GM12878 (cell line): ENCODE data around the gene DDTL. TPM values are rescaled to one million over a fixed set of nuclear protein-coding genes. Genes with fewer than 3 reads are reported as not detected.

ENCODE experiments used
- ATAC-seq: fragments of 200-7000 bp; cut with Tn5 transposase; 3 replicates; pipeline ENCODE4 v1.9.1; 2020; ENCODE audit warnings: mild to moderate bottlenecking, moderate library complexity
- BruUV-seq: library from RNA; stranded (reverse); fragments of 400-500 nt; replicated peaks from 2 replicates; lab custom pipeline; 2021; lab: Mats Ljungman, UMichigan
- CTCF ChIA-PET: fragments of 300-600 bp; sonication (Branson Sonifier 250); formaldehyde crosslinking; extraction: SDS; loops from one replicate; lab custom pipeline; 2021; ENCODE audit warnings: inconsistent platforms; lab: Yijun Ruan, JAX
- POLR2A ChIA-PET: fragments of 350-600 bp; formaldehyde crosslinking; extraction: SDS; loops from one replicate; lab custom pipeline; 2021; ENCODE audit warnings: inconsistent platforms; lab: Charles Lee
- RAD21 ChIA-PET: fragments of 300-600 bp; sonication (Branson Sonifier 250); formaldehyde crosslinking; loops from one replicate; lab custom pipeline; 2023; ENCODE audit warnings: antibody characterized with exemption; ENCODE audit not compliant: unreplicated experiment; lab: Charles Lee
- SMC1A ChIA-PET: fragments of 300-600 bp; sonication (Branson Sonifier 250); formaldehyde crosslinking; loops from one replicate; lab custom pipeline; 2023; ENCODE audit not compliant: unreplicated experiment, uncharacterized antibody; lab: Charles Lee
- DNase-seq: peaks from one replicate; pipeline ENCODE4 v3.0.0-alpha.2; 2011; ENCODE audit warnings: low read depth, low spot score
- FAIRE-seq: peaks from 3 replicates; lab custom pipeline; 2011; peaks lifted over from hg19 to GRCh38; lab: Jason Lieb, UNC
- H2AFZ ChIP-seq: 2 replicates; pipeline ENCODE4 v1.6.0; 2011; ENCODE audit warnings: low read depth, low read length, control low read depth; ENCODE audit not compliant: control insufficient read depth
- H3K27ac ChIP-seq: 2 replicates; pipeline ENCODE4 v1.5.1; 2011; ENCODE audit warnings: control low read depth; ENCODE audit not compliant: control insufficient read depth, insufficient read depth
- H3K27me3 ChIP-seq, 2 experiments: replicated peaks in 1 of 2; 2 replicates each; pipeline versions ENCODE4 v1.6.0 to v1.6.1; 2011; ENCODE audit warnings: low read length in 1 of 2; ENCODE audit not compliant: control insufficient read depth in 2 of 2, insufficient read depth in 2 of 2
- H3K36me3 ChIP-seq, 2 experiments: 2 replicates each; pipeline ENCODE4 v1.5.1; 2011; ENCODE audit warnings: low read length in 1 of 2; ENCODE audit not compliant: control insufficient read depth in 2 of 2, insufficient read depth in 2 of 2
- H3K4me1 ChIP-seq: 2 replicates; pipeline ENCODE4 v1.6.1; 2011; ENCODE audit warnings: mild to moderate bottlenecking, low read length, moderate library complexity, mixed read lengths; ENCODE audit not compliant: control insufficient read depth, insufficient read depth
- H3K4me2 ChIP-seq: 2 replicates; pipeline ENCODE4 v1.6.0; 2011; ENCODE audit warnings: control low read depth; ENCODE audit not compliant: control insufficient read depth, insufficient read depth
- H3K4me3 ChIP-seq: fragments of 200-600 bp; sonication (generic); 2 replicates; pipeline ENCODE4 v1.5.1; 2016
- H3K79me2 ChIP-seq: 2 replicates; pipeline ENCODE4 v1.6.0; 2011; ENCODE audit warnings: low read length; ENCODE audit not compliant: control insufficient read depth, insufficient read depth
- H3K9ac ChIP-seq: 2 replicates; pipeline ENCODE4 v1.8.0; 2011; ENCODE audit warnings: low read length, control low read depth, mixed read lengths; ENCODE audit not compliant: control insufficient read depth, insufficient read depth
- H3K9me3 ChIP-seq: replicated peaks from 3 replicates; pipeline ENCODE4 v1.5.1; 2011; ENCODE audit warnings: mild to moderate bottlenecking, low read length; ENCODE audit not compliant: control insufficient read depth, insufficient read depth
- H4K20me1 ChIP-seq: 2 replicates; pipeline ENCODE4 v1.6.0; 2011; ENCODE audit not compliant: control insufficient read depth, insufficient read depth
- BCL11A ChIP-seq: IDR thresholded peaks from 2 replicates; pipeline ENCODE4 v1.6.1; 2011; ENCODE audit warnings: low read depth, low read length
- CBX5 ChIP-seq: sonication (generic); IDR thresholded peaks from 2 replicates; pipeline ENCODE4 v1.6.1; 2016; ENCODE audit warnings: low read depth, moderate library complexity, mild to moderate bottlenecking, inconsistent platforms
- POU2F2 ChIP-seq: IDR thresholded peaks from 3 replicates; pipeline ENCODE4 v1.6.1; 2011; ENCODE audit warnings: low read depth, mild to moderate bottlenecking, low read length, borderline replicate concordance
- TCF3 ChIP-seq: IDR thresholded peaks from 2 replicates; pipeline ENCODE4 v1.6.1; 2012; ENCODE audit warnings: low read depth, mild to moderate bottlenecking, low read length, borderline replicate concordance; ENCODE audit not compliant: insufficient read depth
- ZNF24 ChIP-seq: fragments of 450-650 bp; IDR thresholded peaks from 2 replicates; pipeline ENCODE4 v1.6.1; 2017; ENCODE audit warnings: antibody characterized with exemption, mild to moderate bottlenecking
- WGBS: methylation state at CpG from one replicate; pipeline ENCODE4 v1.1.6; 2016; ENCODE audit warnings: low lambda C conversion rate; ENCODE audit not compliant: insufficient replicate concordance, insufficient coverage; ENCODE audit errors: missing lambda C conversion rate; 5-methylcytosine and 5-hydroxymethylcytosine counted together
- in situ Hi-C: fragments of 300-500 bp; cut with MboI; formaldehyde crosslinking; loops from 9 replicates; pipeline ENCODE4 v1.14.3; 2018; ENCODE audit warnings: mixed read lengths
- intact Hi-C: fragments of 100-400 bp; cut with micrococcal nuclease; formaldehyde crosslinking; loops from one replicate; pipeline ENCODE4 v1.14.2; 2022; ENCODE audit not compliant: unreplicated experiment
- polyA plus RNA-seq, 11 experiments: library from polyadenylated mRNA; depleted of rRNA in 4 of 11; unstranded in 6 of 11; stranded (reverse) in 5 of 11; fragments of >200 nt; fragmentation: Nextera tagmentation in 4 of 11; fragmentation: Illumina TruSeq in 1 of 11; extraction: Ambion mirVana in 4 of 11; extraction: Trizol in 1 of 11; gene quantifications; 1 replicate in 1 of 11; 2 replicates in 10 of 11; pipeline versions ENCODE4 v1.2.1 to v1.2.3, GENCODE V29; 2011 to 2016; ENCODE audit warnings: inconsistent platforms in 2 of 11, missing spikeins in 2 of 11, low read depth in 1 of 11
- total RNA-seq, 4 experiments: library from RNA; depleted of rRNA in 3 of 4; stranded (reverse); fragments of >200 nt in 3 of 4; fragmentation: Illumina TruSeq in 1 of 4; extraction: Trizol in 1 of 4; gene quantifications; 2 replicates each; pipeline versions ENCODE4 v1.2.1 to v1.2.3, GENCODE V29; 2013 to 2021

The DDTL gene
- total and polyA plus RNA-seq, 10 of the 15 experiments (the other 5 are each of a cell fraction or from before 2014, with no cell fraction given): 0.05 to 4.0 (median 1.4) TPM; not detected in 3

DNA sequence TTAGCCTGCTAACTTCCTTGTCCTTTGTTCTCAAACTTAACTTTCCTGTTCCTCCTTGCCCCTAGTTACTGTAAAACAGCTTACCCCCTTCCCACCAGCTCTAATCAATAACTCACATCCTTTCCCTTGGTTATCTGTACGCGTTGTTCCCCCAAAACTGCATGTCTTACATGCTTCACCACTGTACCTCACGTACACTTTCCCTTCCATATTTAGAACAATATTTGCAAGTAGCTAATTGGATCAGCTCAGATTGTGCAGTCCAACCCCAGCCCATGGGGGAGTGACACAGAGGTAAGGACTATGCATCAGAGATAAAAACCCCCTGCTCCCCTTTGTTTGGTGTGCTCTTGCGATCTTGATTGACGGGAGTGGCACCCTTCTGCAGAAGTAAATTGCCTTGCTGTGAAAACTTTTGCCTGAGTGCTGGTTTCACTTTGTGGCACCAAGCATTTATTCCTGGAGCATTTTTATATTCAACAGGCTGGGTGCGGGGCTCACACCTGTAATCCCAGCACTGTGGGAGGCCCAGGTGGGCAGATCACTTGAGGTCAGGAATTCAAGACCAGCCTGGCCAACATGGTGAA lies 41.6 kb upstream of the DDTL start:
- SMC1A ChIA-PET: no interaction called here
- Histone ChIP-seq H3K9ac (no peak overlapping the region), H3K79me2 (no peaks in the 10 kb centered on the region; the same call in 1 of the 2 replicates), H3K4me1 (no peaks in the 10 kb centered on the region), H3K36me3 (peaks cover 3 to 34% of the 10 kb centered on the region in 2 experiments), H2AFZ (no peak overlapping the region), H4K20me1 (no peaks in the 10 kb centered on the region), H3K9me3 (peaks cover 10% of the 10 kb centered on the region), H3K4me3 (no peak overlapping the region), H3K27ac (no peak overlapping the region), H3K4me2 (no peak overlapping the region), H3K27me3 (no peaks in the 10 kb centered on the region)
- intact Hi-C loops: loop anchor here (5.0 kb wide), 1 partner anchor 47 kb away; the partner anchor contains the start of gene DDT
- RAD21 ChIA-PET: no interaction called here
- in situ Hi-C loops: loop anchor here (5.0 kb wide), 1 partner anchor 47 kb away; the partner anchor contains the start of gene DDT
- ATAC-seq (no peak), DNase-seq (no peak), FAIRE-seq (no peak)
- POLR2A ChIA-PET: no interaction called here
- 98% methylated on average over 5 of the region's 6 CpGs for WGBS
- TF ChIP-seq POU2F2 (no peak), CBX5 (0 out of 2 replicates have a peak, but pooled peaks have one; percentile 84)
- no TSS peak for BruUV-seq
- CTCF ChIA-PET: no interaction called here

- DNase-seq (no peak), FAIRE-seq (no peak), ATAC-seq (no peak)
- H3K79me2 ChIP-seq: no peaks in the 10 kb centered on the region; the same call in 1 of the 2 replicates
- no TSS peak for BruUV-seq
- peaks cover 3 to 34% of the 10 kb centered on the region in 2 experiments for H3K36me3 ChIP-seq
- TF ChIP-seq BCL11A (no peak), ZNF24 (no peak), TCF3 (no peak)
- no peak overlapping the region for H3K27ac ChIP-seq
- no peak overlapping the region for H3K4me2 ChIP-seq
- in situ Hi-C loops: loop anchor here (5.0 kb wide), 1 partner anchor 46 kb away; the partner anchor contains the start of gene DDT
- WGBS: 77% methylated on average over 14 of the region's 14 CpGs
- H3K4me1 ChIP-seq: no peaks in the 10 kb centered on the region
- no peak overlapping the region for H2AFZ ChIP-seq
- no peak overlapping the region for H3K4me3 ChIP-seq
- no peaks in the 10 kb centered on the region for H3K27me3 ChIP-seq
- POLR2A ChIA-PET: no interaction called here
- CTCF ChIA-PET: no interaction called here
- no peaks in the 10 kb centered on the region for H4K20me1 ChIP-seq
- intact Hi-C loops: loop anchor here (5.0 kb wide), 1 partner anchor 46 kb away; the partner anchor contains the start of gene DDT
- no peak overlapping the region for H3K9ac ChIP-seq
- SMC1A ChIA-PET: no interaction called here
- H3K9me3 ChIP-seq: peaks cover 10% of the 10 kb centered on the region
- RAD21 ChIA-PET: no interaction called here
These were observed 40.1 kb upstream of the DDTL start for GRCh38 chr22:23926561-23926960.
